Tibial nerve (tissue), 4 donors: ENCODE measurements around the gene CSRP3. TPM values are rescaled to one million over a fixed set of nuclear protein-coding genes. Genes with fewer than 3 reads are reported as not detected.

Experiments used
- DNase-seq, 2 donors: peaks; one replicate each; pipeline ENCODE4 v3.0.0-alpha.2; 2019; ENCODE audit warnings: low spot score in 2 of 2
- H3K27ac ChIP-seq, 4 donors: fragments of 200-600 bp; sonication (generic) in 3 of 4; one replicate each; pipeline ENCODE4 v1.5.1; 2017 to 2019; ENCODE audit warnings: mild to moderate bottlenecking in 1 of 4
- H3K27me3 ChIP-seq, 2 donors: fragments of 200-600 bp; sonication (generic) in 1 of 2; one replicate each; pipeline versions ENCODE4 v1.5.1 to v1.6.0; 2017 to 2019
- H3K36me3 ChIP-seq, 3 donors: fragments of 200-600 bp; sonication (generic); one replicate each; pipeline ENCODE4 v1.5.1; 2018 to 2019
- H3K4me1 ChIP-seq, 4 donors: fragments of 200-600 bp; sonication (generic) in 3 of 4; one replicate each; pipeline ENCODE4 v1.5.1; 2017 to 2019
- H3K4me3 ChIP-seq, 4 donors: fragments of 200-600 bp; sonication (generic) in 3 of 4; one replicate each; pipeline ENCODE4 v1.5.1; 2017 to 2019; ENCODE audit warnings: mild to moderate bottlenecking in 1 of 4, moderate library complexity in 1 of 4
- H3K9me3 ChIP-seq, 4 donors: fragments of 200-600 bp; sonication (generic) in 3 of 4; one replicate each; pipeline ENCODE4 v1.5.1; 2017 to 2019
- CTCF ChIP-seq, 5 experiments: fragments of 200-600 bp in 3 of 5; fragments of 450-650 bp in 2 of 5; sonication (generic) in 3 of 5; IDR thresholded peaks; one replicate each; pipeline ENCODE4 v1.5.1; 2016 to 2019; ENCODE audit warnings: antibody characterized with exemption in 5 of 5, mild to moderate bottlenecking in 3 of 5, moderate library complexity in 2 of 5
- EP300 ChIP-seq, 2 donors: sonication (generic); formaldehyde crosslinking; IDR thresholded peaks; one replicate each; pipeline ENCODE4 v1.6.1; 2017; ENCODE audit warnings: antibody characterized with exemption in 2 of 2, mild to moderate bottlenecking in 1 of 2
- POLR2A ChIP-seq, 2 donors: fragments of 450-650 bp; IDR thresholded peaks; one replicate each; pipeline ENCODE4 v1.6.1; 2017; ENCODE audit warnings: antibody characterized with exemption in 2 of 2, mild to moderate bottlenecking in 2 of 2, moderate library complexity in 2 of 2
- WGBS, 2 donors: methylation state at CpG; one replicate each; pipeline ENCODE4 v1.1.5; 2018; 5-methylcytosine and 5-hydroxymethylcytosine counted together
- total RNA-seq, 4 donors: library from RNA; depleted of rRNA; stranded (reverse); fragments of >200 nt; gene quantifications; one replicate each; pipeline ENCODE4 v1.1.0, GENCODE V29; 2016

CSRP3 gene
- total RNA-seq, 4 donors from 2014 or later: not detected

DNA sequence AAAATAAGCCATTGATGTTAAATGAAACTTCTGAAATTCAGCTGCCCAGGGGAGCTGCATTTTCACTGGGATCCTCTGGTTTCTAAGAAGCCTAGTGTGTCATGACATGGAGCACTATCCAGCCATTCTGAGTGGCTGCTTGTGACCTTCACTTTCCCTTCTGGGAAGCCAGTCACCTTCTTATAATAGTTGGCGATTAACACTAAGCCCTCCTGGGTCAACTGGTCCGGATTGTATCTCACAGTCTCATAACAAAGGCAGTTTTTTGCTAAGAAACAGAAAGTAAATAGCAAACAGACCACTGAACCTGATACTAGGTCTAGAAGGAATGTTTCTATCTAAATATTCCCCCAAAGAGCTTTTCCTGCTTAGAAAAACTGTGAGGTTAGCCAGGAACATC is 7.9 kb downstream of the CSRP3 start:
- Histone ChIP-seq H3K4me3 (no peak overlapping the region), H3K4me1 (no peaks in the 10 kb centered on the region), H3K36me3 (no peaks in the 10 kb centered on the region), H3K27me3 (no peaks in the 10 kb centered on the region), H3K27ac (no peak overlapping the region), H3K9me3 (no peaks in the 10 kb centered on the region)
- no peak for DNase-seq
- TF ChIP-seq CTCF (IDR thresholded peaks at IDR 0.05) (no peak), POLR2A (IDR thresholded peaks at IDR 0.05) (no peak), EP300 (IDR thresholded peaks at IDR 0.05) (no peak)
- WGBS, 2 donors: 44 to 59% methylated on average over 2 of the region's 2 CpGs

DNA sequence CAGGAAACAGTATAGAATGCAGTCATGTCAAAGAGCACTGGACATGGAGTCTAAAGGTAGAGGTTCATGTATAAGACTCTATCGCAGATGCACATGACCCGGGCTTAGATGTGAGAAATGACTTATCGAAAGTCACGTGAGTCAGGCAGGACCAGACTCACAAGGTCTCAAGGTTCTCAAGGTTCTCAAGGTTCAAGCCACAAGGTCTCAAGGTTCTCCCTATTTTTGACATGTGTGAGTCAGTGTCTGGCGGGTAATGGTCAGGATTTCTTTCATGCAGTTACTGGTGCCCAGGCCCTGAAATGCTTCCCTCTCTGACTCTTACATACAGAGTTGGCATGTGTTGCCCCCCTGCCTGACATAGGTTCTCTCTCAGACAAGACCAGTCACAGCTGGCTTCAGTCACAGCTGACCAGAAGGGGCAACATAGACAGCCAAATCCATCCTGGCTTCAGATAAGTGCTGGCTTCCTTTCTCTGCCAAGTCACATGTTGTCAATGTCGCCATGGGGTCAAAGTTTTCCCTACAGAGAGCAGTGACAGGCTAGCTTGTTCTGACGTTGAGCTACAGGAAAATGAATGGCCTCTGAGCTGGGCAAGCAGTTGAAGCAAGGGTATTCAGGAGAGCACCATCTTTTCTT is 10.1 kb downstream of the CSRP3 start:
- H3K27me3 ChIP-seq: no peaks in the 10 kb centered on the region
- no peak for DNase-seq
- no peaks in the 10 kb centered on the region for H3K9me3 ChIP-seq
- no peaks in the 10 kb centered on the region for H3K4me1 ChIP-seq
- 80 to 98% methylated on average over 5 to 7 of the region's 7 CpGs for WGBS, 2 donors
- no peak overlapping the region for H3K4me3 ChIP-seq
- TF ChIP-seq POLR2A (IDR thresholded peaks at IDR 0.05) (no peak), CTCF (IDR thresholded peaks at IDR 0.05) (no peak)
- H3K27ac ChIP-seq: no peak overlapping the region
- H3K36me3 ChIP-seq: no peaks in the 10 kb centered on the region

GRCh38 chr11:19187833-19188258 is 13.9 kb downstream of the CSRP3 start:
- Histone ChIP-seq H3K4me3 (no peak overlapping the region), H3K4me1 (no peaks in the 10 kb centered on the region), H3K27ac (no peak overlapping the region), H3K9me3 (no peaks in the 10 kb centered on the region), H3K27me3 (no peaks in the 10 kb centered on the region), H3K36me3 (no peaks in the 10 kb centered on the region)
- DNase-seq: no peak
- 55 to 61% methylated on average over 9 of the region's 9 CpGs for WGBS, 2 donors
- TF ChIP-seq POLR2A (IDR thresholded peaks at IDR 0.05) (no peak), EP300 (IDR thresholded peaks at IDR 0.05) (no peak), CTCF (IDR thresholded peaks at IDR 0.05) (no peak)

- H3K27ac ChIP-seq: no peak overlapping the region
- no peak for TF ChIP-seq POLR2A (IDR thresholded peaks at IDR 0.05)
- no peak for TF ChIP-seq CTCF (IDR thresholded peaks at IDR 0.05)
- TF ChIP-seq EP300 (IDR thresholded peaks at IDR 0.05): no peak
- H3K4me3 ChIP-seq: no peak overlapping the region
- H3K9me3 ChIP-seq: no peaks in the 10 kb centered on the region
- H3K36me3 ChIP-seq: no peaks in the 10 kb centered on the region
- DNase-seq: no peak
- no peaks in the 10 kb centered on the region for H3K27me3 ChIP-seq
- H3K4me1 ChIP-seq: no peaks in the 10 kb centered on the region
- WGBS, 2 donors: 46 to 58% methylated on average over 5 of the region's 5 CpGs
Observed at GRCh38 chr11:19187114-19187832, 14.5 kb downstream of the CSRP3 start.

DNA sequence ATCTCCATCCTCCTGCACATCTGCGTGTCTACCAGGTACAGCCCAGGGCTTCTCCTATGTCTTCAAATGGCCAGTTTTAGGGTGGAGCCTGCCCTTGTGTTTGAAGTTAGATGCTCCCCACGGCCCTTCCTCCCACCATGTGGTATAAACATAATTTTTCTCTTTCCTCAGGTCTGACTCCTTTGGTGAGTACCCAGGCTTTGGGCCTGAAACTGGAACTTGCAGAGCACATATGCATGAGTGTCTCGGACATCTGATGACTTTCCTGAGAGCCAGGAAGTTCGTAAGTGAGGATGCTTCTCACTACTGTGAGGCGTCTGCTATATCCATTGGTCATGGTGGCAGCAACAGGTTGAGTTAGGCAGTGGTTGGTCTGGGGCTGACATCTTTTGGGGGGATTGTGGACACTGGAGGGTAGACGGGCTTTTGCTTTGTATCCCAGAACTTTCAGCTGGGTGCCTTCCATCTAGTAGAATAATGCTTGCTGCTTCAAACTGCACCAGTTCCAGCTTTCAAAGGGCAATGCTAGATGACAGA is 16.2 kb downstream of the CSRP3 start:
- no peak for DNase-seq
- H3K27me3 ChIP-seq: no peaks in the 10 kb centered on the region
- no peaks in the 10 kb centered on the region for H3K4me1 ChIP-seq
- H3K36me3 ChIP-seq: no peaks in the 10 kb centered on the region
- WGBS, 2 donors: 75 to 78% methylated on average over 6 of the region's 6 CpGs
- no peak overlapping the region for H3K4me3 ChIP-seq
- TF ChIP-seq CTCF (IDR thresholded peaks at IDR 0.05) (no peak), POLR2A (IDR thresholded peaks at IDR 0.05) (no peak), EP300 (IDR thresholded peaks at IDR 0.05) (no peak)
- no peaks in the 10 kb centered on the region for H3K9me3 ChIP-seq
- H3K27ac ChIP-seq: no peak overlapping the region
